ENCODE results near the gene POLN. TPM values are rescaled to one million over a fixed set of nuclear protein-coding genes. Genes with fewer than 3 reads are reported as not detected.

The POLN gene
- total RNA-seq, 1 experiment from 2014 or later: 1.2 TPM

GRCh38 chr4:2272828-2273120, 30.9 kb upstream of the POLN start:
- TF ChIP-seq, protein P1, sequence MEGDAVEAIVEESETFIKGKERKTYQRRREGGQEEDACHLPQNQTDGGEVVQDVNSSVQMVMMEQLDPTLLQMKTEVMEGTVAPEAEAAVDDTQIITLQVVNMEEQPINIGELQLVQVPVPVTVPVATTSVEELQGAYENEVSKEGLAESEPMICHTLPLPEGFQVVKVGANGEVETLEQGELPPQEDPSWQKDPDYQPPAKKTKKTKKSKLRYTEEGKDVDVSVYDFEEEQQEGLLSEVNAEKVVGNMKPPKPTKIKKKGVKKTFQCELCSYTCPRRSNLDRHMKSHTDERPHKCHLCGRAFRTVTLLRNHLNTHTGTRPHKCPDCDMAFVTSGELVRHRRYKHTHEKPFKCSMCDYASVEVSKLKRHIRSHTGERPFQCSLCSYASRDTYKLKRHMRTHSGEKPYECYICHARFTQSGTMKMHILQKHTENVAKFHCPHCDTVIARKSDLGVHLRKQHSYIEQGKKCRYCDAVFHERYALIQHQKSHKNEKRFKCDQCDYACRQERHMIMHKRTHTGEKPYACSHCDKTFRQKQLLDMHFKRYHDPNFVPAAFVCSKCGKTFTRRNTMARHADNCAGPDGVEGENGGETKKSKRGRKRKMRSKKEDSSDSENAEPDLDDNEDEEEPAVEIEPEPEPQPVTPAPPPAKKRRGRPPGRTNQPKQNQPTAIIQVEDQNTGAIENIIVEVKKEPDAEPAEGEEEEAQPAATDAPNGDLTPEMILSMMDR (IDR thresholded peaks at IDR 0.05; ENCODE audit: insufficient read depth in 1 of 2, low read depth in 1 of 2, low read length in 1 of 2, severe bottlenecking in 1 of 2, unreplicated experiment in 1 of 2): no peak
- DNase-seq: no peak
- ChIA-PET CTCF (no interaction called here), POLR2A (no interaction called here)
- Histone ChIP-seq H3K4me1 (no peaks in the 10 kb centered on the region), H3K9me3 (no peaks in the 10 kb centered on the region), H3K27me3 (replicated peaks; ENCODE audit: control insufficient read depth, insufficient read depth, low read length) (no peaks in the 10 kb centered on the region; the same call in 1 of the 2 replicates), H3K36me3 (ENCODE audit: control insufficient read depth, insufficient read depth, low read length) (no peaks in the 10 kb centered on the region), H3K4me3 (ENCODE audit: low read depth, low read length) (no peak overlapping the region)
- Mint-ChIP-seq H3K36me3 (ENCODE audit: insufficient read depth, unreplicated experiment) (no peaks in the 10 kb centered on the region), H3K27me3 (ENCODE audit: insufficient read depth, unreplicated experiment) (peaks cover 2% of the 10 kb centered on the region), H3K4me1 (ENCODE audit: low read depth, unreplicated experiment) (peaks cover 9% of the 10 kb centered on the region), H3K9me3 (ENCODE audit: unreplicated experiment) (no peaks in the 10 kb centered on the region), H3K4me3 (ENCODE audit: unreplicated experiment) (no peak overlapping the region), H3K27ac (ENCODE audit: unreplicated experiment) (no peak overlapping the region)
- intact Hi-C loops (cut with micrococcal nuclease; ENCODE audit: unreplicated experiment): no loop called here
- no TSS peak for BruUV-seq (replicated peaks)

GRCh38 chr4:2272026-2272827, 30.3 kb upstream of the POLN start:
- ChIA-PET CTCF (no interaction called here), POLR2A (no interaction called here)
- H3K27me3 ChIP-seq (replicated peaks; ENCODE audit: control insufficient read depth, insufficient read depth, low read length): no peaks in the 10 kb centered on the region; the same call in 1 of the 2 replicates
- no peak overlapping the region for H3K4me3 ChIP-seq (ENCODE audit: low read depth, low read length)
- no peaks in the 10 kb centered on the region for H3K4me1 ChIP-seq
- TF ChIP-seq, protein P1 (IDR thresholded peaks at IDR 0.05; ENCODE audit: insufficient read depth in 1 of 2, low read depth in 1 of 2, low read length in 1 of 2, severe bottlenecking in 1 of 2, unreplicated experiment in 1 of 2): no peak
- Mint-ChIP-seq H3K4me1 (ENCODE audit: low read depth, unreplicated experiment) (peaks cover 9% of the 10 kb centered on the region), H3K27me3 (ENCODE audit: insufficient read depth, unreplicated experiment) (no peaks in the 10 kb centered on the region), H3K9me3 (ENCODE audit: unreplicated experiment) (no peaks in the 10 kb centered on the region), H3K27ac (ENCODE audit: unreplicated experiment) (no peak overlapping the region), H3K4me3 (ENCODE audit: unreplicated experiment) (no peak overlapping the region), H3K36me3 (ENCODE audit: insufficient read depth, unreplicated experiment) (no peaks in the 10 kb centered on the region)
- intact Hi-C loops (cut with micrococcal nuclease; ENCODE audit: unreplicated experiment): no loop called here
- no TSS peak for BruUV-seq (replicated peaks)
- H3K36me3 ChIP-seq (ENCODE audit: control insufficient read depth, insufficient read depth, low read length): no peaks in the 10 kb centered on the region
- no peak for DNase-seq
- no peaks in the 10 kb centered on the region for H3K9me3 ChIP-seq

DNA sequence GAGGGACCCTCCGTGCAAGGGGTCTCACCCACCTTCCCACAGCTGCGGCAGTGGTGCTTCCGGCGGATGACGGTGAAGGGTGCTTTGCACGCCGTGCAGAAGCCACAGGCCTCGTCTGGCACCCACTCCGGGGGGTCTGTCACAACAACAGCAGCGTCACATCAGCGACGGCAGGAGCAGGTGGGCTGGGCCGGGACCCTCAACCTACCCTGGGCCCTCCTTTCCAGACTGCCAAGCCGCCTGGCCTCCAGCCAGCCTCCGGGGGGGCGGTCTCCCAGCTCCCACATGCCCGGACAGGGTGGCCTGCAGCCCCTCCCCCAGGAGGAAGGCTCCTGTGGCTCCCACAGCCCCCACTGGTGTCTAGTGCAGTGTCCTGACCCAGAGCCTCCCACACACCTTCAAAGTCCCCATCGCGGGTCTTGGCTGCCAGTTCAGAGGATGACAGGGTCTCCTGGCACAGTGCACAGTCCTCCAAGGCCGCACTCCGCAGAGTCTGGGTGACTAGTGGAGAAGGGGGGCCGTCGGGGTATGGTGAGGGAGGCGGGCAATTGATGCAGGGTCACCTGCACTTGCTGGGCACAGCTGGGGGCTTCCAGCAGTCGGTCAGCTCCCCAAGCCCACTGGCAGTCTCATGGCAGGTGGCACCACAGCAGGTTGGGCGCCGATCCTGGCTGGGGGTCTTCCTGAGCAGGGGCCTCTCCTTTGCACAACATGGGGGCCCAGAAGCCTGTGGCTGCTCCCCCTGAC, 29.5 kb upstream of the POLN start:
- ChIA-PET CTCF (no interaction called here), POLR2A (no interaction called here)
- Mint-ChIP-seq H3K36me3 (ENCODE audit: insufficient read depth, unreplicated experiment) (no peaks in the 10 kb centered on the region), H3K27ac (ENCODE audit: unreplicated experiment) (no peak overlapping the region), H3K27me3 (ENCODE audit: insufficient read depth, unreplicated experiment) (no peaks in the 10 kb centered on the region), H3K9me3 (ENCODE audit: unreplicated experiment) (no peaks in the 10 kb centered on the region), H3K4me1 (ENCODE audit: low read depth, unreplicated experiment) (peaks cover 9% of the 10 kb centered on the region), H3K4me3 (ENCODE audit: unreplicated experiment) (no peak overlapping the region)
- Histone ChIP-seq H3K36me3 (ENCODE audit: control insufficient read depth, insufficient read depth, low read length) (no peaks in the 10 kb centered on the region), H3K9me3 (no peaks in the 10 kb centered on the region), H3K4me1 (no peaks in the 10 kb centered on the region), H3K4me3 (ENCODE audit: low read depth, low read length) (no peak overlapping the region), H3K27me3 (replicated peaks; ENCODE audit: control insufficient read depth, insufficient read depth, low read length) (no peaks in the 10 kb centered on the region; the same call in 1 of the 2 replicates)
- DNase-seq: no peak
- TF ChIP-seq, protein P1 (IDR thresholded peaks at IDR 0.05; ENCODE audit: insufficient read depth in 1 of 2, low read depth in 1 of 2, low read length in 1 of 2, severe bottlenecking in 1 of 2, unreplicated experiment in 1 of 2): no peak
- BruUV-seq (replicated peaks): no TSS peak
- intact Hi-C loops (cut with micrococcal nuclease; ENCODE audit: unreplicated experiment): no loop called here

Data from Caco-2 (cell line).